Measurements from ENCODE around the gene BTBD16.

- TF ChIP-seq CTCF (IDR thresholded peaks at IDR 0.05; ENCODE audit: poor library complexity) (no peak), EZH2phosphoT487 (IDR thresholded peaks at IDR 0.05; ENCODE audit: low read depth, severe bottlenecking, unreplicated experiment) (no peak), EZH2 (IDR thresholded peaks at IDR 0.05; ENCODE audit: borderline replicate concordance) (no peak)
These were observed 12.0 kb upstream of the BTBD16 start for GRCh38 chr10:122259075-122259466.
